ENCODE results near the gene AHNAK.

DNA sequence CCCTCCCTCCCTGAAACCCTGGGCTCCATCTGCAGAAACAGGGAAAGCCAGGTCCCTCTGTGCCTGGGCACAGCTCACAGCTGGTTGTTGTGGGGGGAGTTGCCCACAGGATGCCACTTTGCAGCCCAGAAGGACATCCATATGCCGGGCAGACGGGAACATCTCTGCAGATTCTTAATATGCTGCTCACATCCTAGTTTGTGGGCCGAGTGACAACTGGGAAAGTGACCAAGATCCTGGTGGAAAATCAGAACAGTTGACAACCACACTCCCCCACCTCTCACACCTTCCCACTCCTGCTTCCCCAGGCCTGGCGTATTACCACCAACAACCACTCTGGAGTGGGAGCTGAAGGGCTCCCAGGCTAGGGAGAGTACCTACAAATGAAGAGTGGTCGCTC, 135.1 kb downstream of the AHNAK start:
- TF ChIP-seq, protein P1, sequence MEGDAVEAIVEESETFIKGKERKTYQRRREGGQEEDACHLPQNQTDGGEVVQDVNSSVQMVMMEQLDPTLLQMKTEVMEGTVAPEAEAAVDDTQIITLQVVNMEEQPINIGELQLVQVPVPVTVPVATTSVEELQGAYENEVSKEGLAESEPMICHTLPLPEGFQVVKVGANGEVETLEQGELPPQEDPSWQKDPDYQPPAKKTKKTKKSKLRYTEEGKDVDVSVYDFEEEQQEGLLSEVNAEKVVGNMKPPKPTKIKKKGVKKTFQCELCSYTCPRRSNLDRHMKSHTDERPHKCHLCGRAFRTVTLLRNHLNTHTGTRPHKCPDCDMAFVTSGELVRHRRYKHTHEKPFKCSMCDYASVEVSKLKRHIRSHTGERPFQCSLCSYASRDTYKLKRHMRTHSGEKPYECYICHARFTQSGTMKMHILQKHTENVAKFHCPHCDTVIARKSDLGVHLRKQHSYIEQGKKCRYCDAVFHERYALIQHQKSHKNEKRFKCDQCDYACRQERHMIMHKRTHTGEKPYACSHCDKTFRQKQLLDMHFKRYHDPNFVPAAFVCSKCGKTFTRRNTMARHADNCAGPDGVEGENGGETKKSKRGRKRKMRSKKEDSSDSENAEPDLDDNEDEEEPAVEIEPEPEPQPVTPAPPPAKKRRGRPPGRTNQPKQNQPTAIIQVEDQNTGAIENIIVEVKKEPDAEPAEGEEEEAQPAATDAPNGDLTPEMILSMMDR (conservative IDR thresholded peaks at IDR 0.05; ENCODE audit: low read depth, low read length) = no peak
- TF ChIP-seq EZH2 (IDR thresholded peaks at IDR 0.05; ENCODE audit: borderline replicate concordance, low read depth, low read length, poor library complexity, severe bottlenecking) = no peak

Data from A673 (cell line).